ENCODE data around the gene PRR9. TPM values are rescaled to one million over a fixed set of nuclear protein-coding genes. Genes with fewer than 3 reads are reported as not detected.

PRR9 gene
- polyA plus RNA-seq, 1 experiment, result not detected

DNA sequence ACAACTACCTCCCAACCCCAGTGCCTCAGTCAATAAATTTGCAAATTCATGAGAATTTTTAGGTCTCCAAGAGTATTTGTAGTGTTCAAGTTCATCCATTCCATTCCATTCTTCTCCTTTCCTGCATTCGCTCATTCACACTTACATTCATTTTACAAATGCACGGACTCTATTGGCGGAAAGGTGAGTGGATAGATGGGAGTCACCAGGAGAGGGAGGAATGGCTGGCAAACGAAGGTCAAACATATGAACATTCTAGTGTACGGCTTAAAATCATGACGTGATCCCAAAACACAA is 44.6 kb downstream of the PRR9 start:
- no peak overlapping the region for H3K4me3 ChIP-seq (ENCODE audit: low read depth, low read length)
- POLR2A ChIA-PET, result no interaction called here
- CTCF ChIA-PET, result no interaction called here

GRCh38 chr1:153262462-153263157 is 45.2 kb downstream of the PRR9 start:
- ChIA-PET CTCF (no interaction called here), POLR2A (no interaction called here)
- DNase-seq (ENCODE audit: low read depth), result no peak
- Histone ChIP-seq H3K4me3 (ENCODE audit: low read depth, low read length) (no peak overlapping the region), H3K27me3 (ENCODE audit: control insufficient read depth, insufficient read depth, low read length) (peaks cover 17% of the 10 kb centered on the region), H3K36me3 (ENCODE audit: control insufficient read depth, insufficient read depth, low read length) (no peaks in the 10 kb centered on the region)
- no peak for TF ChIP-seq CTCF (IDR thresholded peaks at IDR 0.05; ENCODE audit: insufficient read depth, low read depth, low read length)

More for the DNA sequence above, 44.6 kb downstream of the PRR9 start:
- no peak for DNase-seq (ENCODE audit: low read depth)
- Histone ChIP-seq H3K36me3 (ENCODE audit: control insufficient read depth, insufficient read depth, low read length) (no peaks in the 10 kb centered on the region), H3K27me3 (ENCODE audit: control insufficient read depth, insufficient read depth, low read length) (peaks cover 17% of the 10 kb centered on the region)
- TF ChIP-seq CTCF (IDR thresholded peaks at IDR 0.05; ENCODE audit: insufficient read depth, low read depth, low read length), result no peak

DNA sequence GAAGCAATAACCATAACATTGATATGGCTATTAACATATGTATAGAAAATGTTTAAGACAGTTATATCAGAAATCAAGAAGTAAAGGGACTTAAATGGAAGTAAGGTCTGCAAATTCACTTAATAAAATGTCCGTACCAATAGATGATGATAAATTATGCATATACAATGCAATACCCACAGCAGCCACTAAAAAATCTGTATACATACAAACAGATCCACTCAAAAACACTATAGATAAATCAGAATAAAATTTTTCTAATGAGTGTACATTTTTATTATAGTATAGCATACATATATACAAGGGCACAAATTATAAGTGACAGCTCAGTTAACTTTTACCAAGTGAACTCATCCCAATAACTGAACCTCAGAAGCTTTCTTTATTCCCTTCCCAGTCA is 48.1 kb downstream of the PRR9 start:
- Histone ChIP-seq H3K4me3 (ENCODE audit: low read depth, low read length) (no peak overlapping the region), H3K36me3 (ENCODE audit: control insufficient read depth, insufficient read depth, low read length) (no peaks in the 10 kb centered on the region), H3K27me3 (ENCODE audit: control insufficient read depth, insufficient read depth, low read length) (peaks cover 14% of the 10 kb centered on the region)
- POLR2A ChIA-PET, result no interaction called here
- CTCF ChIA-PET, result interaction anchor here (1.3 kb wide), 1 partner anchor 10 kb away, joined by 3 read pairs; no protein-coding TSS in a partner anchor
- TF ChIP-seq CTCF (IDR thresholded peaks at IDR 0.05; ENCODE audit: insufficient read depth, low read depth, low read length), result no peak
- no peak for DNase-seq (ENCODE audit: low read depth)

Other genes starting within 250 kb of the PRR9 start
- gene SPRR4, start 246.9 kb upstream of the PRR9 start, polyA plus RNA-seq (2011; rRNA removed), result not detected in 2 replicates
- gene SPRR1A, start 233.5 kb upstream of the PRR9 start, polyA plus RNA-seq (2011; rRNA removed), result not detected in 2 replicates
- gene SPRR3, start 215.8 kb upstream of the PRR9 start, polyA plus RNA-seq (2011; rRNA removed), result not detected in 2 replicates
- not detected in 2 replicates for gene SPRR1B, start 186.4 kb upstream of the PRR9 start, polyA plus RNA-seq (2011; rRNA removed)
- not detected in 2 replicates for gene SPRR2D, start 176.5 kb upstream of the PRR9 start, polyA plus RNA-seq (2011; rRNA removed)
- not detected in 2 replicates for gene SPRR2A, start 160.1 kb upstream of the PRR9 start, polyA plus RNA-seq (2011; rRNA removed)
- not detected in 2 replicates for gene SPRR2B, start 146.0 kb upstream of the PRR9 start, polyA plus RNA-seq (2011; rRNA removed)
- gene SPRR2E, start 123.1 kb upstream of the PRR9 start, polyA plus RNA-seq (2011; rRNA removed), result not detected in 2 replicates
- not detected in 2 replicates for gene SPRR2F, start 104.1 kb upstream of the PRR9 start, polyA plus RNA-seq (2011; rRNA removed)
- gene SPRR2G, start 66.7 kb upstream of the PRR9 start, polyA plus RNA-seq (2011; rRNA removed), result not detected in 2 replicates
- gene LELP1, start 14.2 kb upstream of the PRR9 start, polyA plus RNA-seq (2011; rRNA removed), result not detected in 2 replicates
- gene LORICRIN, start 42.1 kb downstream of the PRR9 start, polyA plus RNA-seq (2011; rRNA removed), result not detected in 2 replicates
- not detected in 2 replicates for gene PGLYRP3, start 95.4 kb downstream of the PRR9 start, polyA plus RNA-seq (2011; rRNA removed)
- not detected in 2 replicates for gene PGLYRP4, start 131.3 kb downstream of the PRR9 start, polyA plus RNA-seq (2011; rRNA removed)
- not detected in 2 replicates for gene S100A9, start 140.3 kb downstream of the PRR9 start, polyA plus RNA-seq (2011; rRNA removed)
- gene S100A12, start 158.0 kb downstream of the PRR9 start, polyA plus RNA-seq (2011; rRNA removed), result not detected in 2 replicates
- gene S100A8, start 173.5 kb downstream of the PRR9 start, polyA plus RNA-seq (2011; rRNA removed), result not detected in 2 replicates
- gene S100A7A, start 198.9 kb downstream of the PRR9 start, polyA plus RNA-seq (2011; rRNA removed), result not detected in 2 replicates
- not detected in 2 replicates for gene S100A7, start 243.1 kb downstream of the PRR9 start, polyA plus RNA-seq (2011; rRNA removed)

Measured in BJ (cell line).